Neural cell (in vitro differentiated cells): ENCODE data around the gene PIK3AP1.

ENCODE experiments used
- CTCF ChIP-seq: fragments of 450-650 bp; IDR thresholded peaks from 2 replicates; pipeline ENCODE4 v1.5.1; 2014; ENCODE audit warnings: antibody characterized with exemption, mild to moderate bottlenecking, moderate library complexity; ENCODE audit not compliant: poor library complexity, severe bottlenecking
- EP300 ChIP-seq: fragments of 450-650 bp; conservative IDR thresholded peaks from 2 replicates; pipeline ENCODE4 v1.6.1; 2014; ENCODE audit warnings: antibody characterized with exemption, mild to moderate bottlenecking, moderate library complexity; ENCODE audit not compliant: poor library complexity, severe bottlenecking
- EZH2 ChIP-seq: fragments of 200-600, 300-800 bp; shearing (Covaris generic), sonication (generic); IDR thresholded peaks from 2 replicates; pipeline ENCODE4 v1.6.1; 2014; ENCODE audit warnings: antibody characterized with exemption, low read length, borderline replicate concordance, mild to moderate bottlenecking; ENCODE audit not compliant: insufficient read depth, poor library complexity, severe bottlenecking
- POLR2AphosphoS5 ChIP-seq: IDR thresholded peaks from 2 replicates; pipeline ENCODE4 v1.6.1; 2012
- RAD21 ChIP-seq: fragments of 450-650 bp; conservative IDR thresholded peaks from 2 replicates; pipeline ENCODE4 v1.6.1; 2014; ENCODE audit warnings: antibody characterized with exemption, mild to moderate bottlenecking, moderate library complexity
- REST ChIP-seq: IDR thresholded peaks from 2 replicates; pipeline ENCODE4 v1.6.1; 2012; ENCODE audit warnings: borderline replicate concordance

- TF ChIP-seq POLR2AphosphoS5 = no peak
- no peak for TF ChIP-seq CTCF
- no peak for TF ChIP-seq REST
- TF ChIP-seq EP300 = no peak
- TF ChIP-seq EZH2 = no peak
- no peak for TF ChIP-seq RAD21
Measured at GRCh38 chr10:96683065-96683464, 37.2 kb downstream of the PIK3AP1 start.
